Colonic mucosa (tissue), 4 donors: Measurements from ENCODE around the gene SGPP1. TPM values are rescaled to one million over a fixed set of nuclear protein-coding genes. Genes with fewer than 3 reads are reported as not detected.

Experiments used
- DNase-seq: peaks from one replicate; pipeline ENCODE4 v3.0.0-alpha.2; 2020
- H3K27ac ChIP-seq: fragments of 200-600 bp; one replicate; pipeline ENCODE4 v1.8.0; 2021
- H3K27me3 ChIP-seq: fragments of 200-600 bp; one replicate; pipeline ENCODE4 v1.8.0; 2021
- H3K36me3 ChIP-seq: fragments of 200-600 bp; one replicate; pipeline ENCODE4 v1.8.0; 2021
- H3K4me1 ChIP-seq: fragments of 200-600 bp; one replicate; pipeline ENCODE4 v1.8.0; 2021; ENCODE audit warnings: mild to moderate bottlenecking
- H3K4me3 ChIP-seq: fragments of 200-600 bp; one replicate; pipeline ENCODE4 v1.8.0; 2021
- H3K9ac ChIP-seq, 2 donors: one replicate each; pipeline ENCODE4 v1.7.0; 2013; ENCODE audit warnings: control low read depth in 2 of 2, low read depth in 2 of 2, low read length in 2 of 2
- H3K9me3 ChIP-seq: fragments of 200-600 bp; one replicate; pipeline ENCODE4 v1.8.0; 2021
- intact Hi-C: fragments of 100-400 bp; cut with DNase I; formaldehyde crosslinking; loops from one replicate; pipeline ENCODE4 v1.14.1; 2022
- total RNA-seq, 2 donors: library from RNA; stranded (reverse); fragmentation: NEBNext Ultra II Directional in 1 of 2; extraction: Animal tissue kit (Norgen Biotek cat#: 25700) in 1 of 2; gene quantifications; one replicate each; pipeline ENCODE4 v1.2.1, GENCODE V29; 2021
- TF ChIP-seq, protein P1 (sequence below): fragments of 200-600 bp; IDR thresholded peaks from one replicate; pipeline ENCODE4 v1.8.0; 2022; ENCODE audit warnings: antibody characterized with exemption, mild to moderate bottlenecking
- donor health status: healthy.
- donor health status: DM: no; HTN: no; CAD: no.
- donor health status: DM: no; HTN: no; CAD: no.

The SGPP1 gene
- total RNA-seq, 2 donors from 2014 or later = 10.5 to 20.0 TPM

DNA sequence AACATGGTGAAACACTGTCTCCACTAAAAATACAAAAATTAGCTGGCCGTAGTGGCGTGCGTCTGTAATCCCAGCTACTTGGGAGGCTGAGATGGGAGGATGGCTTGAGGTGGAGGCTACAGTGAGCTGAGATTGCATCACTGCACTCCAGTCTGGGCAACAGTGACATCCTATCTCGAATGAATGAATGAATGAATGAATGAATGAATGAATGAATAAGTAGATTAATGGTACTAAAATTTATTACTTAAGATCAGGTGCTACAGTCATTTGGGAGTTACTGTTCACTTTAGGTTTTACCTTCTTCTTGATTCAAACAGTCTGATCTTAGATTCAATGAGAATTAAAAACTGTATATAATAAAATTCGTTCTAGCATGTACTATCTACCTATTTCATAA is 54.6 kb downstream of the SGPP1 start:
- Histone ChIP-seq H3K36me3 (no peaks in the 10 kb centered on the region), H3K4me1 (no peaks in the 10 kb centered on the region), H3K9me3 (no peaks in the 10 kb centered on the region), H3K4me3 (no peak overlapping the region), H3K27ac (no peak overlapping the region), H3K9ac (no peak overlapping the region), H3K27me3 (no peaks in the 10 kb centered on the region)
- TF ChIP-seq, protein P1, sequence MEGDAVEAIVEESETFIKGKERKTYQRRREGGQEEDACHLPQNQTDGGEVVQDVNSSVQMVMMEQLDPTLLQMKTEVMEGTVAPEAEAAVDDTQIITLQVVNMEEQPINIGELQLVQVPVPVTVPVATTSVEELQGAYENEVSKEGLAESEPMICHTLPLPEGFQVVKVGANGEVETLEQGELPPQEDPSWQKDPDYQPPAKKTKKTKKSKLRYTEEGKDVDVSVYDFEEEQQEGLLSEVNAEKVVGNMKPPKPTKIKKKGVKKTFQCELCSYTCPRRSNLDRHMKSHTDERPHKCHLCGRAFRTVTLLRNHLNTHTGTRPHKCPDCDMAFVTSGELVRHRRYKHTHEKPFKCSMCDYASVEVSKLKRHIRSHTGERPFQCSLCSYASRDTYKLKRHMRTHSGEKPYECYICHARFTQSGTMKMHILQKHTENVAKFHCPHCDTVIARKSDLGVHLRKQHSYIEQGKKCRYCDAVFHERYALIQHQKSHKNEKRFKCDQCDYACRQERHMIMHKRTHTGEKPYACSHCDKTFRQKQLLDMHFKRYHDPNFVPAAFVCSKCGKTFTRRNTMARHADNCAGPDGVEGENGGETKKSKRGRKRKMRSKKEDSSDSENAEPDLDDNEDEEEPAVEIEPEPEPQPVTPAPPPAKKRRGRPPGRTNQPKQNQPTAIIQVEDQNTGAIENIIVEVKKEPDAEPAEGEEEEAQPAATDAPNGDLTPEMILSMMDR = no peak
- intact Hi-C loops = no loop called here
- no peak for DNase-seq

DNA sequence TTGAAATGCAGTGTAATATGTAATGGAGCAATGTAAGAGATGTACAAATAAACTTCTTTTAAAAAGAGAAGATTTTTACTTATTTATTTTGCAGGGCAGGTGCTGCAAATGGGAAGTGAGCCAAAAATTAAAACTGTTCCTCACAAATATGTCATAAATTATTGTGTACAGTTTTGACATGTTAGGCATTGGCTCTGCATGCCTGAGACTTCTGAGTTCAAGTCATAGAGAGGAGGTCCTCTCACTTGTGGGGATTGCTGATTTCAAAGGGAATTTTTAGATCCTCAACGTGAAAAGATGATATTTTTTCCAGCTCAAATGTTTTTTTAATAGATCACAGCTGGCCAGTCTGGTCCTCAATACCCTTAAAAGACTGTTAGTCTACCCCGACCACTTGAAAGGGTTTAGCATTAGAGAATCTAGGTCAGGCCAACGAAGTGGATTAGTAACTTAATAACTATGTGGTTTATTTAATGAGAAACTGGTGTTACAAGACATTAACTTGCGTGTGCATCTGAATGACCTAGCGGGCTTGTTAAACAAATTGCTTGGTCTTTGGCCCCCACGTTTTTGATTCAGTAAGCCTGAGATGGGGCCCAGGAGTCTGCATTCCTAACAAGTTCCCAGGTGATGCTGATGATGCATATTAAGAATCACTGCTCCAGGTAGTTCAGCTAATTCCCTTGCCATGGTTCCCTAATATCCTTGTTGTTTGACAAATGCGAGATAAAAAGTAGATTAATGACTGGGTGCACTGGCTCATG is 55.3 kb downstream of the SGPP1 start:
- Histone ChIP-seq H3K4me3 (no peak overlapping the region), H3K9me3 (no peaks in the 10 kb centered on the region), H3K9ac (no peak overlapping the region), H3K27me3 (no peaks in the 10 kb centered on the region), H3K36me3 (no peaks in the 10 kb centered on the region), H3K4me1 (no peaks in the 10 kb centered on the region), H3K27ac (no peak overlapping the region)
- TF ChIP-seq, protein P1 = no peak
- intact Hi-C loops = no loop called here
- DNase-seq = no peak

DNA sequence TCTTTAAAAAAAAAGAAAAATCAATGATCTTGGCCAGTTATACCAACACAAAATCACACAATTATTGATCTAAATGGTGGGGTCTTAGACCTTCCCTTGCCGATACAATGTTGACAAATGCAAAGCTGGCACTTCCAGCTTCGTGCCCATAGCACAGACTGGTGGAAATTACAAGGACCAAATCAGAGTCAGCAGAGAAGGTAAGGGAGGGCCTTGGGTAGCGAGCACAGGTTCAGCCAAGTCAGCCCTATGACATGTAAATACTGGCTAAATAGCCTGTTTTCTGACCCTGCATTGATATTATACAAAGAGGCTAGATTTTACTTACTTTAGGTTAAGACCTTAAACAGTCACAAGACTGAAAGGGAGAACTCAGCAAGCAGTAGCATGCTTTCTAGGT is 55.9 kb downstream of the SGPP1 start:
- Histone ChIP-seq H3K4me1 (no peaks in the 10 kb centered on the region), H3K9me3 (no peaks in the 10 kb centered on the region), H3K27me3 (no peaks in the 10 kb centered on the region), H3K36me3 (no peaks in the 10 kb centered on the region), H3K27ac (no peak overlapping the region), H3K9ac (no peak overlapping the region), H3K4me3 (no peak overlapping the region)
- intact Hi-C loops = no loop called here
- TF ChIP-seq, protein P1 = no peak
- no peak for DNase-seq

DNA sequence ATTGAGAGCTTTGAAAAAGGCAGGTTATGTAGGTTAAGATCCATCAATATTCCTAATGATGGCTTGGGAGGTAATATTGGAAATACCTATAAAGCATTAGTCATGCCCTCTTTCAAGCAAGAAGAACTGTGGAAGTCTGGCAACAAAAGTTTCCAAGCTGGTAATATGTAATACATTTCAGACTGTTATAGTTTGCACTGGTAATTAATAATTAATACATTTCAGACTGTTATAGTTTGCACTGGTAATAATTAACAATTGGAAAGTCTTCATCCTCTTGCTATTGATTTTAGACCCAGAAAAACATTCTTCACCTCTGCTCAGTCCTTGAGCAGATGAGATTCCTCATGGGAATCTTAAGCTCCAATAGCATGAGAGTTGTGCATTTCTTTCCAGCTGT is 57.2 kb downstream of the SGPP1 start:
- DNase-seq = no peak
- H3K36me3 ChIP-seq = no peaks in the 10 kb centered on the region
- H3K4me1 ChIP-seq = no peaks in the 10 kb centered on the region
- intact Hi-C loops = no loop called here
- H3K9me3 ChIP-seq = no peaks in the 10 kb centered on the region
- no peak overlapping the region for H3K9ac ChIP-seq
- TF ChIP-seq, protein P1 = no peak
- H3K27me3 ChIP-seq = no peaks in the 10 kb centered on the region
- no peak overlapping the region for H3K27ac ChIP-seq
- H3K4me3 ChIP-seq = no peak overlapping the region

DNA sequence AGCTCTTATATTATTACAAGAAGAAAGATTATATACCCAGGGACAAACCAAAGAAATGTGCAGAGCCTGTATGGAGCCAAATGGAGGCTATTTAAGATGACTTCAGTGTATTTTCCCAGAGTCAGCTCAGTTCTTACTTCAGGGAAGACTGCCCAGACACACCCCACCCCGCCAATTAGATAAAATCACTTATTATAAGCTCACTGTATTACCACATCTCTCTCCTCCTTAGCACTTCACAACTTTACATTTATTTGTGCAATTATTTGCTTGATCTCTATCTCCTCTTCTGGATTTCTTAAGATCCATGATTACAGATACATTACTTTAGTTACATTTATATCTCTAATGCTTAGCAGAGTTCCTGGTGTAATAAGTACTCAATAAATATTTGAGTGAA is 61.5 kb downstream of the SGPP1 start:
- intact Hi-C loops = no loop called here
- TF ChIP-seq, protein P1 = no peak

More for the DNA sequence above, 61.5 kb downstream of the SGPP1 start:
- no peak for DNase-seq
- H3K27ac ChIP-seq = no peak overlapping the region
- H3K9me3 ChIP-seq = no peaks in the 10 kb centered on the region
- H3K4me1 ChIP-seq = no peaks in the 10 kb centered on the region
- H3K9ac ChIP-seq = no peak overlapping the region
- H3K36me3 ChIP-seq = no peaks in the 10 kb centered on the region
- no peaks in the 10 kb centered on the region for H3K27me3 ChIP-seq
- H3K4me3 ChIP-seq = no peak overlapping the region
